ENCODE measurements around the gene SLC6A13. TPM values are rescaled to one million over a fixed set of nuclear protein-coding genes. Genes with fewer than 3 reads are reported as not detected.
A peak's percentile ranks its signal among the peaks of the same experiment; 100 is the strongest.

The SLC6A13 gene
- total and polyA plus RNA-seq, 2 of the 13 experiments (the other 11 are each of a cell fraction or from before 2014, with no cell fraction given): 0.05 to 0.15 TPM

DNA sequence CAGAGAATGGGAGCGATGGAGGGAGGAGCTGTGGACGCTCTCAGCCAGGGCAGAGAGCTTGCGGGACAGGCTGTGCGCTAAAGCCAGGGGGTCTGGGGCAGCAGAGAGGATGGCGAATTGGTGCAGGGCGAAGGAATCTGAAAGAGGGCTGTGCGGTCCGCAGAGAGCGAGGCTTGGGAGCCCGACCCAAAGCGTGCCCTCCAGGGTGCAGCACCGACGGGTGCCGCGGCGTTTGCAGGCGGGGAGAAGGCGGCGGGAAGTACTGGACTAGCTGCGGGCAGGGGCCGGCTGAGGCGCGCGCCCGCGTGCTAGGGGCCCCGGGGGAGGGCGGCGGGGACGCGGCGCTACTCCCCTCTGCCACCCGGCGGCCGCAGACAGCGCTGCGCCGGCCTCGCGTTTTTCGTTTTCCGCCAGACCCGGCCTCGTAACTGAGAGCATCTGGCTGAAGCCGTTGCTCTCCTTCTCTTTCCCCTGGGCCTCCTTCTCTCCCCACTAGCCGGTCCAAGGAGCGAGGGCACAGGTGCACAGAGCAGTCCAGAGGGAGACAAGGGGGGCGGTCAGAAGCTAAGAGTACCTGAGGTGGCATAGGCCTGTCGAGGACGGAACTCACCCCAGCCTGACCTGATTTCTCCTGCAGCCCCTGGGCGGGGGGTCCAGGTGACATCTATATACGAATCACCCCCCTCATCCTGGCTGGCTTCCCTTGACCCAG is 73.6 kb downstream of the SLC6A13 start (continued):
- TF ChIP-seq, protein P1, sequence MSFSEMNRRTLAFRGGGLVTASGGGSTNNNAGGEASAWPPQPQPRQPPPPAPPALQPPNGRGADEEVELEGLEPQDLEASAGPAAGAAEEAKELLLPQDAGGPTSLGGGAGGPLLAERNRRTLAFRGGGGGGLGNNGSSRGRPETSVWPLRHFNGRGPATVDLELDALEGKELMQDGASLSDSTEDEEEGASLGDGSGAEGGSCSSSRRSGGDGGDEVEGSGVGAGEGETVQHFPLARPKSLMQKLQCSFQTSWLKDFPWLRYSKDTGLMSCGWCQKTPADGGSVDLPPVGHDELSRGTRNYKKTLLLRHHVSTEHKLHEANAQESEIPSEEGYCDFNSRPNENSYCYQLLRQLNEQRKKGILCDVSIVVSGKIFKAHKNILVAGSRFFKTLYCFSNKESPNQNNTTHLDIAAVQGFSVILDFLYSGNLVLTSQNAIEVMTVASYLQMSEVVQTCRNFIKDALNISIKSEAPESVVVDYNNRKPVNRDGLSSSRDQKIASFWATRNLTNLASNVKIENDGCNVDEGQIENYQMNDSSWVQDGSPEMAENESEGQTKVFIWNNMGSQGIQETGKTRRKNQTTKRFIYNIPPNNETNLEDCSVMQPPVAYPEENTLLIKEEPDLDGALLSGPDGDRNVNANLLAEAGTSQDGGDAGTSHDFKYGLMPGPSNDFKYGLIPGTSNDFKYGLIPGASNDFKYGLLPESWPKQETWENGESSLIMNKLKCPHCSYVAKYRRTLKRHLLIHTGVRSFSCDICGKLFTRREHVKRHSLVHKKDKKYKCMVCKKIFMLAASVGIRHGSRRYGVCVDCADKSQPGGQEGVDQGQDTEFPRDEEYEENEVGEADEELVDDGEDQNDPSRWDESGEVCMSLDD (CRISPR knock-in tag; IDR thresholded peaks at IDR 0.05; ENCODE audit: borderline replicate concordance): no peak
- TF ChIP-seq, protein P2, sequence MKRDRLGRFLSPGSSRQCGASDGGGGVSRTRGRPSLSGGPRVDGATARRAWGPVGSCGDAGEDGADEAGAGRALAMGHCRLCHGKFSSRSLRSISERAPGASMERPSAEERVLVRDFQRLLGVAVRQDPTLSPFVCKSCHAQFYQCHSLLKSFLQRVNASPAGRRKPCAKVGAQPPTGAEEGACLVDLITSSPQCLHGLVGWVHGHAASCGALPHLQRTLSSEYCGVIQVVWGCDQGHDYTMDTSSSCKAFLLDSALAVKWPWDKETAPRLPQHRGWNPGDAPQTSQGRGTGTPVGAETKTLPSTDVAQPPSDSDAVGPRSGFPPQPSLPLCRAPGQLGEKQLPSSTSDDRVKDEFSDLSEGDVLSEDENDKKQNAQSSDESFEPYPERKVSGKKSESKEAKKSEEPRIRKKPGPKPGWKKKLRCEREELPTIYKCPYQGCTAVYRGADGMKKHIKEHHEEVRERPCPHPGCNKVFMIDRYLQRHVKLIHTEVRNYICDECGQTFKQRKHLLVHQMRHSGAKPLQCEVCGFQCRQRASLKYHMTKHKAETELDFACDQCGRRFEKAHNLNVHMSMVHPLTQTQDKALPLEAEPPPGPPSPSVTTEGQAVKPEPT (CRISPR knock-in tag; IDR thresholded peaks at IDR 0.05; ENCODE audit: low read depth): no peak
- TF ChIP-seq, protein P3, sequence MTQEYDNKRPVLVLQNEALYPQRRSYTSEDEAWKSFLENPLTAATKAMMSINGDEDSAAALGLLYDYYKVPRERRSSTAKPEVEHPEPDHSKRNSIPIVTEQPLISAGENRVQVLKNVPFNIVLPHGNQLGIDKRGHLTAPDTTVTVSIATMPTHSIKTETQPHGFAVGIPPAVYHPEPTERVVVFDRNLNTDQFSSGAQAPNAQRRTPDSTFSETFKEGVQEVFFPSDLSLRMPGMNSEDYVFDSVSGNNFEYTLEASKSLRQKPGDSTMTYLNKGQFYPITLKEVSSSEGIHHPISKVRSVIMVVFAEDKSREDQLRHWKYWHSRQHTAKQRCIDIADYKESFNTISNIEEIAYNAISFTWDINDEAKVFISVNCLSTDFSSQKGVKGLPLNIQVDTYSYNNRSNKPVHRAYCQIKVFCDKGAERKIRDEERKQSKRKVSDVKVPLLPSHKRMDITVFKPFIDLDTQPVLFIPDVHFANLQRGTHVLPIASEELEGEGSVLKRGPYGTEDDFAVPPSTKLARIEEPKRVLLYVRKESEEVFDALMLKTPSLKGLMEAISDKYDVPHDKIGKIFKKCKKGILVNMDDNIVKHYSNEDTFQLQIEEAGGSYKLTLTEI (CRISPR knock-in tag; conservative IDR thresholded peaks at IDR 0.05): no peak
- TF ChIP-seq, protein P4, sequence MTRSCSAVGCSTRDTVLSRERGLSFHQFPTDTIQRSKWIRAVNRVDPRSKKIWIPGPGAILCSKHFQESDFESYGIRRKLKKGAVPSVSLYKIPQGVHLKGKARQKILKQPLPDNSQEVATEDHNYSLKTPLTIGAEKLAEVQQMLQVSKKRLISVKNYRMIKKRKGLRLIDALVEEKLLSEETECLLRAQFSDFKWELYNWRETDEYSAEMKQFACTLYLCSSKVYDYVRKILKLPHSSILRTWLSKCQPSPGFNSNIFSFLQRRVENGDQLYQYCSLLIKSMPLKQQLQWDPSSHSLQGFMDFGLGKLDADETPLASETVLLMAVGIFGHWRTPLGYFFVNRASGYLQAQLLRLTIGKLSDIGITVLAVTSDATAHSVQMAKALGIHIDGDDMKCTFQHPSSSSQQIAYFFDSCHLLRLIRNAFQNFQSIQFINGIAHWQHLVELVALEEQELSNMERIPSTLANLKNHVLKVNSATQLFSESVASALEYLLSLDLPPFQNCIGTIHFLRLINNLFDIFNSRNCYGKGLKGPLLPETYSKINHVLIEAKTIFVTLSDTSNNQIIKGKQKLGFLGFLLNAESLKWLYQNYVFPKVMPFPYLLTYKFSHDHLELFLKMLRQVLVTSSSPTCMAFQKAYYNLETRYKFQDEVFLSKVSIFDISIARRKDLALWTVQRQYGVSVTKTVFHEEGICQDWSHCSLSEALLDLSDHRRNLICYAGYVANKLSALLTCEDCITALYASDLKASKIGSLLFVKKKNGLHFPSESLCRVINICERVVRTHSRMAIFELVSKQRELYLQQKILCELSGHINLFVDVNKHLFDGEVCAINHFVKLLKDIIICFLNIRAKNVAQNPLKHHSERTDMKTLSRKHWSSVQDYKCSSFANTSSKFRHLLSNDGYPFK (CRISPR knock-in tag; IDR thresholded peaks at IDR 0.05; ENCODE audit: borderline replicate concordance): no peak
- no peak for TF ChIP-seq NCOA5 (CRISPR knock-in tag; IDR thresholded peaks at IDR 0.05)
- TF ChIP-seq CHD2 (IDR thresholded peaks at IDR 0.05; ENCODE audit: low read depth, low read length): no peak
- peak; percentile 64 for TF ChIP-seq HOXA3 (CRISPR knock-in tag; IDR thresholded peaks at IDR 0.05)
- 0 out of 2 replicates have a peak, but pooled peaks have one; percentile 32 for TF ChIP-seq ZNF891 (CRISPR knock-in tag; IDR thresholded peaks at IDR 0.05)
- TF ChIP-seq MED1 (CRISPR knock-in tag; IDR thresholded peaks at IDR 0.05): 0 out of 2 replicates have a peak, but pooled peaks have one; percentile 12
- no peak for TF ChIP-seq CBX1 (IDR thresholded peaks at IDR 0.05; ENCODE audit: low read depth)
- peak; percentile 22 for TF ChIP-seq HNRNPK (IDR thresholded peaks at IDR 0.05; ENCODE audit: low read depth, low read length, poor library complexity, severe bottlenecking)
- TF ChIP-seq, protein P5, sequence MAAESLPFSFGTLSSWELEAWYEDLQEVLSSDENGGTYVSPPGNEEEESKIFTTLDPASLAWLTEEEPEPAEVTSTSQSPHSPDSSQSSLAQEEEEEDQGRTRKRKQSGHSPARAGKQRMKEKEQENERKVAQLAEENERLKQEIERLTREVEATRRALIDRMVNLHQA (CRISPR knock-in tag; IDR thresholded peaks at IDR 0.05): no peak
- TF ChIP-seq, protein P6, sequence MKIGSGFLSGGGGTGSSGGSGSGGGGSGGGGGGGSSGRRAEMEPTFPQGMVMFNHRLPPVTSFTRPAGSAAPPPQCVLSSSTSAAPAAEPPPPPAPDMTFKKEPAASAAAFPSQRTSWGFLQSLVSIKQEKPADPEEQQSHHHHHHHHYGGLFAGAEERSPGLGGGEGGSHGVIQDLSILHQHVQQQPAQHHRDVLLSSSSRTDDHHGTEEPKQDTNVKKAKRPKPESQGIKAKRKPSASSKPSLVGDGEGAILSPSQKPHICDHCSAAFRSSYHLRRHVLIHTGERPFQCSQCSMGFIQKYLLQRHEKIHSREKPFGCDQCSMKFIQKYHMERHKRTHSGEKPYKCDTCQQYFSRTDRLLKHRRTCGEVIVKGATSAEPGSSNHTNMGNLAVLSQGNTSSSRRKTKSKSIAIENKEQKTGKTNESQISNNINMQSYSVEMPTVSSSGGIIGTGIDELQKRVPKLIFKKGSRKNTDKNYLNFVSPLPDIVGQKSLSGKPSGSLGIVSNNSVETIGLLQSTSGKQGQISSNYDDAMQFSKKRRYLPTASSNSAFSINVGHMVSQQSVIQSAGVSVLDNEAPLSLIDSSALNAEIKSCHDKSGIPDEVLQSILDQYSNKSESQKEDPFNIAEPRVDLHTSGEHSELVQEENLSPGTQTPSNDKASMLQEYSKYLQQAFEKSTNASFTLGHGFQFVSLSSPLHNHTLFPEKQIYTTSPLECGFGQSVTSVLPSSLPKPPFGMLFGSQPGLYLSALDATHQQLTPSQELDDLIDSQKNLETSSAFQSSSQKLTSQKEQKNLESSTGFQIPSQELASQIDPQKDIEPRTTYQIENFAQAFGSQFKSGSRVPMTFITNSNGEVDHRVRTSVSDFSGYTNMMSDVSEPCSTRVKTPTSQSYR (CRISPR knock-in tag; IDR thresholded peaks at IDR 0.05; ENCODE audit: borderline replicate concordance): no peak
- TF ChIP-seq ZNF329 (CRISPR knock-in tag; IDR thresholded peaks at IDR 0.05; ENCODE audit: low read depth): peak; percentile 47; the same call in 1 of the 2 replicates
- no peak for TF ChIP-seq BRD4 (CRISPR knock-in tag; IDR thresholded peaks at IDR 0.05)
